MG63 (cell line): ENCODE measurements around the gene MS4A8. TPM values are rescaled to one million over a fixed set of nuclear protein-coding genes. Genes with fewer than 3 reads are reported as not detected.
"Not testable (repeated sequence)": the region's sequence is repeated elsewhere in the genome, so short reads cannot be mapped to it uniquely, and the experiment has no call there.

Experiments
- DNase-seq: peaks from one replicate; pipeline ENCODE4 v3.0.0-alpha.2; 2020
- H3K27me3 ChIP-seq: fragments of 250-450 bp; sonication (Bioruptor Pico); 2 replicates; pipeline ENCODE4 v1.5.1; 2020; ENCODE audit warnings: mild to moderate bottlenecking, moderate library complexity
- H3K36me3 ChIP-seq: fragments of 250-450 bp; sonication (Bioruptor Pico); 2 replicates; pipeline ENCODE4 v1.5.1; 2020; ENCODE audit warnings: mild to moderate bottlenecking, moderate library complexity
- H3K4me3 ChIP-seq: fragments of 250-450 bp; sonication (Bioruptor Pico); 2 replicates; pipeline ENCODE4 v1.5.1; 2020; ENCODE audit warnings: mild to moderate bottlenecking, moderate library complexity
- H3K9me3 ChIP-seq: fragments of 250-450 bp; sonication (Bioruptor Pico); 2 replicates; pipeline ENCODE4 v1.5.1; 2020; ENCODE audit warnings: mild to moderate bottlenecking, moderate library complexity
- total RNA-seq: library from RNA; depleted of rRNA; stranded (reverse); fragments of >200 nt; shearing (Covaris generic); gene quantifications from 2 replicates; pipeline ENCODE4 v1.2.3, GENCODE V29; 2014; ENCODE audit warnings: low replicate concordance; rRNA removed

The MS4A8 gene, protein sequence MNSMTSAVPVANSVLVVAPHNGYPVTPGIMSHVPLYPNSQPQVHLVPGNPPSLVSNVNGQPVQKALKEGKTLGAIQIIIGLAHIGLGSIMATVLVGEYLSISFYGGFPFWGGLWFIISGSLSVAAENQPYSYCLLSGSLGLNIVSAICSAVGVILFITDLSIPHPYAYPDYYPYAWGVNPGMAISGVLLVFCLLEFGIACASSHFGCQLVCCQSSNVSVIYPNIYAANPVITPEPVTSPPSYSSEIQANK
- not detected in 2 replicates for total RNA-seq

DNA sequence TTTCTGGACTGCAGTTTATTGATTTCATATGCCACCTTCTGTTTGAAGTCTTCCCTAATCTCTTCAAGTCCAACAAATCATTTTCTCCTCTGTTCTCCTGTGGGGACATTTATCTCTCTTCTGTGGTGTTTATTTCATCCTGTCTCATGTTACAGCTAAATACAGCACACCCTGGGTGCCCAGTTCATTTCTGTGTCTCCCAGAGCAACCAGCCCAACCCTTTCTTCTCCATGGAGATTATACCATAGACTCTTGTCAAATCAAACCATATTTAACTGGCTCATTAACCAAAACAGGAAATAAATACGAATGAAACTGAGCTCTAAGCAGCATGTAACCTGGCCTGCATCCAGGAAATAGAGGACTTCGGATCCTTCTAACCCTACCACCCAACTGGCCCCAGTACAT, at the start of gene MS4A8:
MS4A8 (plus strand) TSS at position 329 of the 408 bp plus-strand sequence. CDS start 1,249 bp downstream, outside the sequence.
- Histone ChIP-seq H3K27me3 (no peaks in the 10 kb centered on the region), H3K4me3 (no peak within 1 kb of the TSS), H3K36me3 (no peaks in the 10 kb centered on the region), H3K9me3 (no peaks in the 10 kb centered on the region)
- no peak for DNase-seq

- no peak for DNase-seq
- Histone ChIP-seq H3K4me3 (no peak overlapping the region), H3K27me3 (no peaks in the 10 kb centered on the region), H3K9me3 (no peaks in the 10 kb centered on the region), H3K36me3 (no peaks in the 10 kb centered on the region)
These were observed 41.5 kb upstream of the MS4A8 start for GRCh38 chr11:60657888-60658287.

- H3K4me3 ChIP-seq = no peak overlapping the region
- no peak for DNase-seq
These were observed 41.0 kb upstream of the MS4A8 start for GRCh38 chr11:60658409-60658808.

DNA sequence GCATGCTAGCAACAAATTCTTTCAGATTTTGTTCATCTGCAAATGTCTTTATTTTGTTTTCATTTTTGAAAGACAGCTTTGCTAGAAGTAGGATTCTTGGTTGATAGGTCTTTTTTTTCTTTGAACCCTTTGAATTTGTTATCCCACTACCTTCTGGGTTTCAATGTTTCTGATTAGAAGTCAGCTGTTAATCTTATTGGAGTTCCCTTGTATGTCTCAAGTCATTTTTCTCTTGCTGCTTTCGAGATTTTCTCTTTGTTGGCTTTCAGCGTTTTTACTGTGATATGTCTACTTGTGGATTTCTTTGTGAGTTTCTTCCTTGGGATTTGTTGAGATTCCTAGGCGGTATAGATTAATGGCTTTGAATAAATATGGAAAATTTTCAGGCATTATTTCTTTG, 27.2 kb upstream of the MS4A8 start:
- Histone ChIP-seq H3K36me3 (no peaks in the 10 kb centered on the region), H3K27me3 (no peaks in the 10 kb centered on the region; the same call in 1 of the 2 replicates), H3K4me3 (no peak overlapping the region), H3K9me3 (peaks cover 7% of the 10 kb centered on the region)
- no peak for DNase-seq

More at GRCh38 chr11:60658409-60658808, 41.0 kb upstream of the MS4A8 start:
- Histone ChIP-seq H3K9me3 (no peaks in the 10 kb centered on the region), H3K36me3 (no peaks in the 10 kb centered on the region), H3K27me3 (no peaks in the 10 kb centered on the region; the same call in 1 of the 2 replicates)

- not testable (repeated sequence) for H3K27me3 ChIP-seq, H3K4me3 ChIP-seq, H3K36me3 ChIP-seq, DNase-seq, H3K9me3 ChIP-seq
These were observed 21.2 kb upstream of the MS4A8 start for GRCh38 chr11:60678231-60678630.

DNA sequence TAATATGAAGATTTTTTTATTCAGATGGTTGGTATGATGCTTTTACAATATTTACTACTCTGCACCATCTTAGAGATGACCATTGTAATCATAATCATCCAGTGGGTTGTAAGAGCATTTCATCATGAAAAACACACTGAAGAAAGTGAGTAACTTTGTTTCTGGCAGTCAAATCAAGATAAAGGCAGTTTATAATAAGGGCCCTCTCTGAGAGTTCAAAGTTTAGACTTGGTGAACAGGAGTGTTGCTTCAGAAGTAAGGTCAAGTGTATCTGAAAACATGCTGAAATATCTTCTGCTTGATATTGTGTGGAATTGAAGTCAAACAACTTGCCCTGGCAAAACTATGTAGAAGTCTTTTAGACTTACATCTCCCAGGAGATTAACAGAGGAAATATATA, 19.5 kb upstream of the MS4A8 start:
- H3K4me3 ChIP-seq = no peak overlapping the region
- DNase-seq = no peak

GRCh38 chr11:60680455-60681119, 18.8 kb upstream of the MS4A8 start:
- H3K4me3 ChIP-seq = no peak overlapping the region
- H3K36me3 ChIP-seq = no peaks in the 10 kb centered on the region
- peaks cover 2% of the 10 kb centered on the region; the same call in 1 of the 2 replicates for H3K9me3 ChIP-seq
- DNase-seq = no peak
- no peaks in the 10 kb centered on the region for H3K27me3 ChIP-seq

More for the DNA sequence above, 19.5 kb upstream of the MS4A8 start:
- H3K36me3 ChIP-seq = no peaks in the 10 kb centered on the region
- H3K27me3 ChIP-seq = no peaks in the 10 kb centered on the region
- H3K9me3 ChIP-seq = peaks cover 2% of the 10 kb centered on the region; the same call in 1 of the 2 replicates

DNA sequence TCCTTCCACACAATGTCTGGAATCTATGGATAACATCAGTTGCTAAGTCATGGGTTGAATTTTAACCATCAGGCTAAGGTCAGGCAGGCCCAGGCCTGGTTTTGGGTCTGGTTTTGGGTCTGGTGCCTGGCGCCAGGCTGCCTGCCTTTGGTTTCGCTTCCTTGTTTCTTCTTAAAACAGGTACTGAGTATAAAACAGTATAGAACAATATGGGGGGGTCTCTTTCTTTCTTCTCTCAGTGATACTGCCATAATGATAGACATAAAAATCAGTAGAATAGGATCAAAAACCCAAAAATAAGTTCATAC, 14.9 kb upstream of the MS4A8 start:
- not testable (repeated sequence) for H3K9me3 ChIP-seq, DNase-seq, H3K27me3 ChIP-seq, H3K36me3 ChIP-seq, H3K4me3 ChIP-seq

DNA sequence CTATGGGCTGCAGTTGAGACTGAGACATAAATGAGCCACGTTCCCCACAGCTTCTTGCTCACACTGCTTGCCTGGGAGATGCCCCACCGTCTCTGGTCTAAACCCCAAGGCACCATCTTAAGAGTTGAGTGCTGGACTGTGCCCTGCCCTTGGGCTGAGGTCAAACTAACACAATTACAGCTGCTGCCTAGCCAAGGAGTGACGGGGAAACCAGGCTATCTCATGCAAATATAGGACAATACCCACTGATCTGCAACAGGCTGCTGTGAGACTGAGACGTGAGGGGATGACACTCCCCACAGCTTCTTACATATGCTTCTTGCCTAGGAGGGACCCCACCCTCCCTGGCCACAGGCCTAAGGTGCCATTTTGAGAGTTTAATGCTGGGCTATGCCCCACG, 7.8 kb upstream of the MS4A8 start:
- Histone ChIP-seq H3K4me3 (no peak overlapping the region), H3K27me3 (no peaks in the 10 kb centered on the region), H3K9me3 (no peaks in the 10 kb centered on the region; the same call in 1 of the 2 replicates), H3K36me3 (no peaks in the 10 kb centered on the region)
- no peak for DNase-seq

- no peaks in the 10 kb centered on the region for H3K36me3 ChIP-seq
- H3K9me3 ChIP-seq = no peaks in the 10 kb centered on the region
- no peak overlapping the region for H3K4me3 ChIP-seq
- no peaks in the 10 kb centered on the region for H3K27me3 ChIP-seq
- no peak for DNase-seq
These were observed 524 bp downstream of the MS4A8 start for GRCh38 chr11:60699936-60700335.

DNA sequence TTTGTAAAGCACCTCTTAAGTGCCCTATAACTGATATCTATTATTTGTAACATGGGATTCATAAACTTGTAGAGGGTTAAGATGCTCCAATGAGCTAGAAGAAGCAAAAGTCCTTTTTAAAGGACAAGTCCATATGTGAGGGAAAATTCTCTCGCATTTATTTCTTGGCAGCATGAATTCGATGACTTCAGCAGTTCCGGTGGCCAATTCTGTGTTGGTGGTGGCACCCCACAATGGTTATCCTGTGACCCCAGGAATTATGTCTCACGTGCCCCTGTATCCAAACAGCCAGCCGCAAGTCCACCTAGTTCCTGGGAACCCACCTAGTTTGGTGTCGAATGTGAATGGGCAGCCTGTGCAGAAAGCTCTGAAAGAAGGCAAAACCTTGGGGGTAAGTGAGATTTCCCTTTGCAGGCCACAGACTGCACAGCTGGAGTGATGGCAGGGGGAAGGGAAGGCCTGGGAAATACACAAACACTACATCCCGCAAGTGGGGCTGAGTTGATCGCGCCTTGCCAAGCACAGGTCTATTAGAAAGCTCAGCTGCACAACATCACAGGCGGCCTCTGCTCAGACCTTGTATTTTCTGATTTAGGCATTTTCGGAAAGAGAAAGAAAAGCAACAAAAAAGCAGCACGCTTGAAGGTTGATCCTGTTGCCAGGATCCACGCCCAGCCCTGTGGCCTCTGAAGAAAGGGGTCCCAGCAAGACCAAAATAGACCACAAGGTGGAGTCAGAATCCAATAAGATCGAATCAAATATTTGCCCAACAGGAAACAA, 1.5 kb downstream of the MS4A8 start:
- Histone ChIP-seq H3K4me3 (no peak overlapping the region), H3K9me3 (no peaks in the 10 kb centered on the region), H3K27me3 (no peaks in the 10 kb centered on the region), H3K36me3 (no peaks in the 10 kb centered on the region)
- no peak for DNase-seq

DNA sequence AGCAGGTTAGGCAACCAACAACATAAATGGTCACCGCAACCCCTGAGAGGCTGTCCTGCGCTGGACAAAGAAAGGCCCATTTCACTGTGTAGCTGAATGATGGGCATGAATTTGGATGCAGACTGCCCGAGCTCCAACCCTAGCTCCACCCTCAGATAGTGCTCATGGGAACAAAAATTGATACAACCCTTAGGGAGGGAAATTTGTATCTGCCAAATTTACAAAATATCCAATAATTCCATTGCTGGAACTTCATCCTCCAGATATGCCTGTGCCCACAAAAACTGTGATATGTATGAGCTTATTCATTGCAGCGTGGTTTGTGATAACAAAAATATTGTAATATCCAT, 2.0 kb downstream of the MS4A8 start:
- DNase-seq = no peak
- H3K9me3 ChIP-seq = no peaks in the 10 kb centered on the region
- H3K4me3 ChIP-seq = no peak overlapping the region
- no peaks in the 10 kb centered on the region for H3K27me3 ChIP-seq
- H3K36me3 ChIP-seq = no peaks in the 10 kb centered on the region

DNA sequence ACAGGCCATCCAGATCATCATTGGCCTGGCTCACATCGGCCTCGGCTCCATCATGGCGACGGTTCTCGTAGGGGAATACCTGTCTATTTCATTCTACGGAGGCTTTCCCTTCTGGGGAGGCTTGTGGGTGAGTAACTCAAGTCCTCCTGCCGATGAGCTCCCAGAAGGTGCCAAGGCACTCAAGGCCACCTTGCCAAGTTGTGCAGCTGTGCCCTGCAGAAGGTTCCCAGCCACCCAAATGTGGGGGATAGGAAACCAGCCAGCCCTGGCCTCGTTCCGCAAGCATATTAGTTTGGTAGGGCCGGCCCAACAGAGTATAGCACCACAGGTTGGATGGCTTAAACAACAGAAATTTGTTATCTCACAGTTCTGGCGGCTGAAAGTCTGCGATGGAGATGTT, 4.0 kb downstream of the MS4A8 start:
- Histone ChIP-seq H3K36me3 (no peaks in the 10 kb centered on the region), H3K27me3 (no peaks in the 10 kb centered on the region), H3K9me3 (no peaks in the 10 kb centered on the region), H3K4me3 (no peak overlapping the region)
- no peak for DNase-seq

GRCh38 chr11:60705895-60706294, 6.5 kb downstream of the MS4A8 start:
- no peak overlapping the region for H3K4me3 ChIP-seq
- no peaks in the 10 kb centered on the region for H3K27me3 ChIP-seq
- DNase-seq = no peak
- H3K9me3 ChIP-seq = no peaks in the 10 kb centered on the region
- no peaks in the 10 kb centered on the region for H3K36me3 ChIP-seq

GRCh38 chr11:60706931-60707330, 7.5 kb downstream of the MS4A8 start:
- Histone ChIP-seq H3K27me3 (no peaks in the 10 kb centered on the region), H3K4me3 (no peak overlapping the region), H3K9me3 (no peaks in the 10 kb centered on the region), H3K36me3 (no peaks in the 10 kb centered on the region)
- DNase-seq = no peak

- no peaks in the 10 kb centered on the region for H3K9me3 ChIP-seq
- no peaks in the 10 kb centered on the region for H3K27me3 ChIP-seq
- no peak overlapping the region for H3K4me3 ChIP-seq
- no peak for DNase-seq
- H3K36me3 ChIP-seq = no peaks in the 10 kb centered on the region
These were observed 11.1 kb downstream of the MS4A8 start for GRCh38 chr11:60710482-60710881.

GRCh38 chr11:60711276-60711675, 11.9 kb downstream of the MS4A8 start:
- Histone ChIP-seq H3K4me3 (no peak overlapping the region), H3K9me3 (peaks cover under 1% of the 10 kb centered on the region; the same call in 1 of the 2 replicates), H3K36me3 (no peaks in the 10 kb centered on the region), H3K27me3 (no peaks in the 10 kb centered on the region)
- no peak for DNase-seq
